HG02623 (cell line): Measurements from ENCODE around the gene KRTAP13-2.

Source experiments
- ATAC-seq: cut with Tn5 transposase; IDR thresholded peaks from one replicate; pipeline ENCODE4 v1.9.1; 2021; ENCODE audit warnings: moderate library complexity; ENCODE audit not compliant: unreplicated experiment

The KRTAP13-2 gene

DNA sequence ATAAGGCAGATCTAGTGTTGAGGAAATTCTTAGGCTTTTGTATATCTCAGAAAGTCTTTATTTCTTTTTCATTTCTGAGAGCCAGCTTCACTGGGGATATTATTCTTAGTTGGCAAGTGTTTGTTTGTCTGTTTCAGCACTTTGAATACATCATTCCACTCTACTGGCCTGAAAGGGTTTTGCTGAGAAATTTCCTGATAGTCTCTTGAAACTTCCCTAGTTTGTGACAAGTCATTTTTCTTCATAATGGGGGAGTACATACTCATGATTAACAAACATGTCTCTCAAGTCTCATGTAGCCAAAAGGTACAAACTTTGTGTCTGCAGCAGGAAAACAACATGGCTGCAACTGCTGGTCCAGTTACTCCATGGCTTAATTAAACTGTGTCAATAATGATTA lies 45.7 kb downstream of the KRTAP13-2 start:
- no peak for ATAC-seq
